Panc1 (cell line): ENCODE data around the gene RPS17. TPM values are rescaled to one million over a fixed set of nuclear protein-coding genes. Genes with fewer than 3 reads are reported as not detected.

ENCODE experiments used
- ATAC-seq: fragments of 200-7000 bp; cut with Tn5 transposase; 2 replicates; pipeline ENCODE4 v1.9.1; 2020; ENCODE audit warnings: mild to moderate bottlenecking, moderate library complexity
- BruUV-seq: library from RNA; stranded (reverse); fragments of 400-500 nt; replicated peaks from 2 replicates; lab custom pipeline; 2021; lab: Mats Ljungman, UMichigan
- CTCF ChIA-PET: fragments of 300-600 bp; sonication (Branson Sonifier 250); formaldehyde crosslinking; loops from one replicate; lab custom pipeline; 2022; ENCODE audit warnings: antibody characterized with exemption; lab: Charles Lee
- POLR2A ChIA-PET: fragments of 300-600 bp; sonication (Branson Sonifier 250); formaldehyde crosslinking; loops from one replicate; lab custom pipeline; 2022; ENCODE audit warnings: antibody characterized with exemption; lab: Charles Lee
- DNase-seq: peaks from one replicate; pipeline ENCODE4 v3.0.0-alpha.2; 2010; ENCODE audit warnings: low read depth, low spot score
- H3K27ac ChIP-seq: 2 replicates; pipeline ENCODE4 v1.5.1; 2011; ENCODE audit warnings: mild to moderate bottlenecking, low read length, inconsistent platforms
- H3K27me3 ChIP-seq: fragments of 200-500 bp; sonication (Bioruptor generic); 2 replicates; pipeline ENCODE4 v1.6.0; 2014; ENCODE audit warnings: low read length, inconsistent platforms; ENCODE audit not compliant: control insufficient read depth, insufficient read depth
- H3K36me3 ChIP-seq: fragments of 200-500 bp; sonication (Bioruptor generic); 2 replicates; pipeline ENCODE4 v1.5.1; 2014; ENCODE audit warnings: inconsistent platforms, mild to moderate bottlenecking, low read length, moderate library complexity; ENCODE audit not compliant: control insufficient read depth, insufficient read depth
- H3K4me1 ChIP-seq: 2 replicates; pipeline ENCODE4 v1.5.1; 2011; ENCODE audit warnings: inconsistent platforms, mild to moderate bottlenecking, low read length, moderate library complexity; ENCODE audit not compliant: control insufficient read depth, insufficient read depth
- H3K4me3 ChIP-seq, 2 experiments: 2 replicates each; pipeline ENCODE4 v1.5.1; 2011 to 2012; ENCODE audit warnings: low read depth in 2 of 2, low read length in 2 of 2, mild to moderate bottlenecking in 2 of 2, inconsistent platforms in 1 of 2, moderate library complexity in 1 of 2
- H3K9me3 ChIP-seq: fragments of 200-500 bp; sonication (Bioruptor generic); 2 replicates; pipeline ENCODE4 v1.5.1; 2014; ENCODE audit warnings: low read depth, mild to moderate bottlenecking, inconsistent platforms, low read length, moderate library complexity; ENCODE audit not compliant: control insufficient read depth, insufficient read depth
- POLR2AphosphoS5 ChIP-seq: IDR thresholded peaks from 2 replicates; pipeline ENCODE4 v1.6.1; 2012; ENCODE audit warnings: mild to moderate bottlenecking, low read depth, low read length, moderate library complexity
- SIN3A ChIP-seq: IDR thresholded peaks from 2 replicates; pipeline ENCODE4 v1.6.1; 2012; ENCODE audit warnings: low read depth, mild to moderate bottlenecking, low read length, moderate library complexity, borderline replicate concordance; ENCODE audit not compliant: insufficient read depth
- TCF7L2 ChIP-seq: IDR thresholded peaks from 2 replicates; pipeline ENCODE4 v1.6.1; 2011; ENCODE audit warnings: mild to moderate bottlenecking, low read depth, low read length, inconsistent platforms
- in situ Hi-C: cut with HindIII; loops from 2 replicates; pipeline ENCODE4 v1.10.0; 2016; ENCODE audit warnings: low sequenced_read_pairs, low pct_unique_long_range_greater_than_20kb
- intact Hi-C: fragments of 100-400 bp; cut with micrococcal nuclease; formaldehyde crosslinking; loops from one replicate; pipeline ENCODE4 v1.10.0; 2022; ENCODE audit not compliant: unreplicated experiment
- total RNA-seq: library from RNA; stranded (reverse); gene quantifications from one replicate; pipeline ENCODE4 v1.2.1, GENCODE V29; 2021; ENCODE audit not compliant: unreplicated experiment
- TF ChIP-seq, protein P1 (sequence below), 2 experiments: IDR thresholded peaks; 2 replicates each; pipeline ENCODE4 v1.6.1; 2011 to 2012; ENCODE audit warnings: low read depth in 2 of 2, control low read depth in 1 of 2, low read length in 1 of 2, mild to moderate bottlenecking in 1 of 2, moderate library complexity in 1 of 2; ENCODE audit not compliant: insufficient read depth in 1 of 2
- TF ChIP-seq, protein P2 (sequence below): fragments of 450-650 bp; IDR thresholded peaks from 2 replicates; pipeline ENCODE4 v1.5.1; 2017; ENCODE audit warnings: mild to moderate bottlenecking

Gene RPS17
- total RNA-seq, 1 experiment from 2014 or later = 1,598 TPM

DNA sequence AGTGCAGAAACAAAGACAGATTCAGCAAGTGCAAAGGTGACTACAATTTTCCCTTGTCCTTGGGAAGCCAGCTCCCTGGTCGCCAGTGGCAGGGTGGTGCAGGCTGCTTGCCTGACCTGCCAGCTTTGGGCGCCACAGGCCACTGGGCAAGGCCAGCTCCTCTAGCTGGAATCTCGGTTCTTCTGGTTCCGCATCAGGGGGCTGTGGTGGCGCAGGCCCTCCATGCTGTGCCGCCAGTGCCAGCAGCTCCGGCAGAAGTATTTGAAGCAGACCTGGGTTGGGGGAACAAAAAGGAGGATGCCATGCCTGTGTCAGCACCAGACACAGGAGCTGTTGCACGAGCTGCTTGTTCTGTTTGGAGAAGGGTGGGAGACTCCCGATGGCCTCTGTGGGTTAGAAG is 4.2 kb upstream of the RPS17 start:
- TF ChIP-seq, protein P1, sequence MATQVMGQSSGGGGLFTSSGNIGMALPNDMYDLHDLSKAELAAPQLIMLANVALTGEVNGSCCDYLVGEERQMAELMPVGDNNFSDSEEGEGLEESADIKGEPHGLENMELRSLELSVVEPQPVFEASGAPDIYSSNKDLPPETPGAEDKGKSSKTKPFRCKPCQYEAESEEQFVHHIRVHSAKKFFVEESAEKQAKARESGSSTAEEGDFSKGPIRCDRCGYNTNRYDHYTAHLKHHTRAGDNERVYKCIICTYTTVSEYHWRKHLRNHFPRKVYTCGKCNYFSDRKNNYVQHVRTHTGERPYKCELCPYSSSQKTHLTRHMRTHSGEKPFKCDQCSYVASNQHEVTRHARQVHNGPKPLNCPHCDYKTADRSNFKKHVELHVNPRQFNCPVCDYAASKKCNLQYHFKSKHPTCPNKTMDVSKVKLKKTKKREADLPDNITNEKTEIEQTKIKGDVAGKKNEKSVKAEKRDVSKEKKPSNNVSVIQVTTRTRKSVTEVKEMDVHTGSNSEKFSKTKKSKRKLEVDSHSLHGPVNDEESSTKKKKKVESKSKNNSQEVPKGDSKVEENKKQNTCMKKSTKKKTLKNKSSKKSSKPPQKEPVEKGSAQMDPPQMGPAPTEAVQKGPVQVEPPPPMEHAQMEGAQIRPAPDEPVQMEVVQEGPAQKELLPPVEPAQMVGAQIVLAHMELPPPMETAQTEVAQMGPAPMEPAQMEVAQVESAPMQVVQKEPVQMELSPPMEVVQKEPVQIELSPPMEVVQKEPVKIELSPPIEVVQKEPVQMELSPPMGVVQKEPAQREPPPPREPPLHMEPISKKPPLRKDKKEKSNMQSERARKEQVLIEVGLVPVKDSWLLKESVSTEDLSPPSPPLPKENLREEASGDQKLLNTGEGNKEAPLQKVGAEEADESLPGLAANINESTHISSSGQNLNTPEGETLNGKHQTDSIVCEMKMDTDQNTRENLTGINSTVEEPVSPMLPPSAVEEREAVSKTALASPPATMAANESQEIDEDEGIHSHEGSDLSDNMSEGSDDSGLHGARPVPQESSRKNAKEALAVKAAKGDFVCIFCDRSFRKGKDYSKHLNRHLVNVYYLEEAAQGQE (IDR thresholded peaks at IDR 0.05; ENCODE audit: insufficient read depth in 1 of 2, low read depth in 2 of 2, low read length in 1 of 2) = no peak
- TF ChIP-seq POLR2AphosphoS5 = no peak
- TF ChIP-seq, protein P2, sequence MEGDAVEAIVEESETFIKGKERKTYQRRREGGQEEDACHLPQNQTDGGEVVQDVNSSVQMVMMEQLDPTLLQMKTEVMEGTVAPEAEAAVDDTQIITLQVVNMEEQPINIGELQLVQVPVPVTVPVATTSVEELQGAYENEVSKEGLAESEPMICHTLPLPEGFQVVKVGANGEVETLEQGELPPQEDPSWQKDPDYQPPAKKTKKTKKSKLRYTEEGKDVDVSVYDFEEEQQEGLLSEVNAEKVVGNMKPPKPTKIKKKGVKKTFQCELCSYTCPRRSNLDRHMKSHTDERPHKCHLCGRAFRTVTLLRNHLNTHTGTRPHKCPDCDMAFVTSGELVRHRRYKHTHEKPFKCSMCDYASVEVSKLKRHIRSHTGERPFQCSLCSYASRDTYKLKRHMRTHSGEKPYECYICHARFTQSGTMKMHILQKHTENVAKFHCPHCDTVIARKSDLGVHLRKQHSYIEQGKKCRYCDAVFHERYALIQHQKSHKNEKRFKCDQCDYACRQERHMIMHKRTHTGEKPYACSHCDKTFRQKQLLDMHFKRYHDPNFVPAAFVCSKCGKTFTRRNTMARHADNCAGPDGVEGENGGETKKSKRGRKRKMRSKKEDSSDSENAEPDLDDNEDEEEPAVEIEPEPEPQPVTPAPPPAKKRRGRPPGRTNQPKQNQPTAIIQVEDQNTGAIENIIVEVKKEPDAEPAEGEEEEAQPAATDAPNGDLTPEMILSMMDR = no peak
- TF ChIP-seq SIN3A = no peak
- TF ChIP-seq TCF7L2 = no peak
- ATAC-seq (no peak), DNase-seq (no peak)
- in situ Hi-C loops = no loop called here
- Histone ChIP-seq H3K27ac (no peak overlapping the region), H3K27me3 (no peaks in the 10 kb centered on the region), H3K4me1 (no peaks in the 10 kb centered on the region), H3K4me3 (no peak overlapping the region), H3K36me3 (peaks cover 3% of the 10 kb centered on the region), H3K9me3 (no peaks in the 10 kb centered on the region)
- BruUV-seq = no TSS peak
- ChIA-PET CTCF (no interaction called here), POLR2A (no interaction called here)
- intact Hi-C loops = loop anchor here (10.0 kb wide), 1 partner anchor 200 kb away; no protein-coding TSS in a partner anchor

DNA sequence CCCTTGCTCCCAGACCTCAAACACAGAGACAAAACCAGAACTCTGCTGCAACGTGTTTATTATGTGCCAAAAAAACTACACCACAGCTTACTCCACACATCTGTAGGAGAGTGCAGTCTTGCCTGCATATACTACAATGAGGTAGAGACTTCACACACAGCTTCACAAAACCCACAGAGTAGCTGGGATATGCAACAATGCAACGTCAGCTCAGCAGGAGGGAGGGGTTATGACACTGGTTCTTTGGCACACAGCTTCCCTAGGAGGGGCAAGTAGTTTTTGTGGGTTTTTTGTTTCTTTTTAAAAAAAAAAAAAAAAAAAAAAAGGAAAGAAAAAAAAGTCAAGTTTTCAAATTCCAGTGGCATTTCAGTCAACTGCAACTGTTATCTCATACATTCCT is 2.9 kb upstream of the RPS17 start:
- DNase-seq (no peak), ATAC-seq (no peak)
- no peak overlapping the region for H3K4me3 ChIP-seq
- ChIA-PET CTCF (interaction anchor here (0.7 kb wide), 2 partner anchors 307 to 957 kb away, joined by 5 to 10 read pairs; no protein-coding TSS in a partner anchor), POLR2A (no interaction called here)
- no peaks in the 10 kb centered on the region for H3K27me3 ChIP-seq
- in situ Hi-C loops = no loop called here
- intact Hi-C loops = loop anchor here (10.0 kb wide), 1 partner anchor 202 kb away; no protein-coding TSS in a partner anchor
- peaks cover 7% of the 10 kb centered on the region for H3K4me1 ChIP-seq
- H3K36me3 ChIP-seq = peaks cover 14% of the 10 kb centered on the region
- no peak overlapping the region for H3K27ac ChIP-seq
- TF ChIP-seq TCF7L2 = no peak
- TF ChIP-seq, protein P1 (IDR thresholded peaks at IDR 0.05; ENCODE audit: insufficient read depth in 1 of 2, low read depth in 2 of 2, low read length in 1 of 2) = no peak
- no peak for TF ChIP-seq SIN3A
- TF ChIP-seq, protein P2 = no peak
- TF ChIP-seq POLR2AphosphoS5 = no peak
- H3K9me3 ChIP-seq = no peaks in the 10 kb centered on the region
- BruUV-seq = no TSS peak
